HepG2 (cell line): ENCODE results near the gene DAB1. TPM values are rescaled to one million over a fixed set of nuclear protein-coding genes. Genes with fewer than 3 reads are reported as not detected.

Source experiments
- ATAD3A ChIP-seq: sonication (generic); formaldehyde crosslinking; IDR thresholded peaks from 2 replicates; pipeline ENCODE4 v1.4.0; 2020; ENCODE audit warnings: missing genetic modification reagents
- BATF2 ChIP-seq: sonication (generic); formaldehyde crosslinking; IDR thresholded peaks from 2 replicates; pipeline ENCODE4 v1.8.0; 2022; ENCODE audit warnings: mild to moderate bottlenecking, missing genetic modification reagents, moderate library complexity
- CREB3 ChIP-seq: sonication (generic); formaldehyde crosslinking; IDR thresholded peaks from 2 replicates; pipeline ENCODE4 v1.5.0; 2020; ENCODE audit warnings: missing genetic modification reagents
- GPN1 ChIP-seq: sonication (generic); formaldehyde crosslinking; IDR thresholded peaks from 2 replicates; pipeline ENCODE4 v1.5.1; 2020; ENCODE audit warnings: missing genetic modification reagents, borderline replicate concordance
- HDAC2 ChIP-seq: sonication (generic); formaldehyde crosslinking; IDR thresholded peaks from 2 replicates; pipeline ENCODE4 v1.4.0; 2020; ENCODE audit warnings: missing genetic modification reagents
- HMGXB3 ChIP-seq: sonication (generic); formaldehyde crosslinking; IDR thresholded peaks from 2 replicates; pipeline ENCODE4 v1.4.0; 2020; ENCODE audit warnings: missing genetic modification reagents, borderline replicate concordance
- HNF1A ChIP-seq, 2 experiments: sonication (generic) in 1 of 2; formaldehyde crosslinking in 1 of 2; IDR thresholded peaks; 2 replicates each; pipeline versions ENCODE4 v1.4.0 to v1.6.1; 2016 to 2020; ENCODE audit warnings: borderline replicate concordance in 1 of 2, low read depth in 1 of 2, mild to moderate bottlenecking in 1 of 2, missing genetic modification reagents in 1 of 2
- ISX ChIP-seq: sonication (generic); formaldehyde crosslinking; conservative IDR thresholded peaks from 2 replicates; pipeline ENCODE4 v1.5.0; 2020; ENCODE audit warnings: missing genetic modification reagents
- KLF11 ChIP-seq: IDR thresholded peaks from 2 replicates; pipeline ENCODE4 v1.6.1; 2016; ENCODE audit warnings: missing compliant biosample characterization
- KLF9 ChIP-seq: IDR thresholded peaks from 2 replicates; pipeline ENCODE4 v1.6.1; 2016; ENCODE audit warnings: low read depth
- SCMH1 ChIP-seq: sonication (generic); formaldehyde crosslinking; IDR thresholded peaks from 2 replicates; pipeline ENCODE4 v1.9.0; 2021; ENCODE audit warnings: missing genetic modification reagents, mild to moderate bottlenecking, borderline replicate concordance
- TBL1XR1 ChIP-seq: fragments of 150-350 bp; IDR thresholded peaks from 2 replicates; pipeline ENCODE4 v1.6.1; 2014; ENCODE audit warnings: borderline replicate concordance, low read length; ENCODE audit not compliant: partially characterized antibody
- YEATS2 ChIP-seq: sonication (generic); formaldehyde crosslinking; IDR thresholded peaks from 2 replicates; pipeline ENCODE4 v1.4.0; 2020; ENCODE audit warnings: missing genetic modification reagents, borderline replicate concordance
- ZFP36 ChIP-seq: fragments of 150-350 bp; IDR thresholded peaks from 2 replicates; pipeline ENCODE4 v1.6.1; 2018; ENCODE audit warnings: borderline replicate concordance, low read length, low read depth; ENCODE audit not compliant: partially characterized antibody
- ZFP90 ChIP-seq: sonication (generic); formaldehyde crosslinking; IDR thresholded peaks from 2 replicates; pipeline ENCODE4 v1.8.0; 2022; ENCODE audit warnings: missing genetic modification reagents, mild to moderate bottlenecking, inconsistent platforms, borderline replicate concordance
- ZNF30 ChIP-seq: sonication (generic); formaldehyde crosslinking; IDR thresholded peaks from 2 replicates; pipeline ENCODE4 v1.5.0; 2020; ENCODE audit warnings: mild to moderate bottlenecking, missing genetic modification reagents
- ZNF343 ChIP-seq: sonication (generic); formaldehyde crosslinking; IDR thresholded peaks from 2 replicates; pipeline ENCODE4 v1.4.0; 2020; ENCODE audit warnings: mild to moderate bottlenecking, missing genetic modification reagents
- ZNF510 ChIP-seq: sonication (generic); formaldehyde crosslinking; IDR thresholded peaks from 2 replicates; pipeline ENCODE4 v1.4.0; 2020; ENCODE audit warnings: low read depth, mild to moderate bottlenecking, missing genetic modification reagents
- ZNF570 ChIP-seq: sonication (generic); formaldehyde crosslinking; IDR thresholded peaks from 2 replicates; pipeline ENCODE4 v1.4.0; 2020; ENCODE audit warnings: mild to moderate bottlenecking, missing genetic modification reagents, borderline replicate concordance
- polyA plus RNA-seq, 8 experiments: library from polyadenylated mRNA; depleted of rRNA in 3 of 8; stranded (reverse) in 7 of 8; unstranded in 1 of 8; fragments of >200 nt; fragmentation: Illumina TruSeq in 4 of 8; extraction: Trizol in 4 of 8; gene quantifications; 2 replicates each; pipeline versions ENCODE4 v1.2.1 to v1.2.3, GENCODE V29; 2011 to 2016; ENCODE audit warnings: low read depth in 4 of 8, missing spikeins in 1 of 8, mixed read lengths in 1 of 8; ENCODE audit not compliant: insufficient read depth in 1 of 8
- total RNA-seq, 5 experiments: library from RNA; depleted of rRNA; stranded (reverse); fragments of >200 nt; fragmentation: Illumina TruSeq; extraction: Trizol; gene quantifications; 2 replicates each; pipeline ENCODE4 v1.2.3, GENCODE V29; 2016; ENCODE audit warnings: low read depth in 1 of 5

DAB1 gene
- total and polyA plus RNA-seq, 2 of the 13 experiments (the other 11 are each of a cell fraction or from before 2014, with no cell fraction given), result 0.04 to 0.13 TPM

- peak; percentile 90 for TF ChIP-seq HNF1A (IDR thresholded peaks at IDR 0.05; ENCODE audit: low read depth)
- peak; percentile 93 for TF ChIP-seq HNF1A (CRISPR knock-in tag; IDR thresholded peaks at IDR 0.05; ENCODE audit: borderline replicate concordance)
- peak; percentile 42; the same call in 1 of the 2 replicates for TF ChIP-seq BATF2 (CRISPR knock-in tag)
- no peak for TF ChIP-seq ZNF570 (CRISPR knock-in tag)
- TF ChIP-seq ZNF343 (CRISPR knock-in tag), result no peak
- TF ChIP-seq KLF9 (CRISPR knock-in tag), result peak; percentile 63; the same call in 1 of the 2 replicates
- peak; percentile 70 for TF ChIP-seq TBL1XR1
- no peak for TF ChIP-seq ISX (CRISPR knock-in tag)
- TF ChIP-seq YEATS2, result peak; percentile 69; the same call in 1 of the 2 replicates
- peak; percentile 96 for TF ChIP-seq HMGXB3 (CRISPR knock-in tag)
- peak; percentile 100 for TF ChIP-seq HDAC2 (CRISPR knock-in tag)
- TF ChIP-seq ATAD3A, result no peak
- no peak for TF ChIP-seq CREB3 (CRISPR knock-in tag)
- TF ChIP-seq GPN1 (CRISPR knock-in tag), result no peak
- 0 out of 2 replicates have a peak, but pooled peaks have one; percentile 44 for TF ChIP-seq KLF11 (CRISPR knock-in tag)
- TF ChIP-seq ZFP90 (CRISPR knock-in tag), result no peak
- TF ChIP-seq SCMH1 (CRISPR knock-in tag), result no peak
- TF ChIP-seq ZNF510 (CRISPR knock-in tag), result no peak
- no peak for TF ChIP-seq ZNF30
- TF ChIP-seq ZFP36, result peak; percentile 19
Measured at GRCh38 chr1:57279909-57280666, 143.8 kb downstream of the DAB1 start (continued).
